Left lung (tissue), 10 donors: ENCODE data around the gene HHAT. TPM values are rescaled to one million over a fixed set of nuclear protein-coding genes. Genes with fewer than 3 reads are reported as not detected.

Source experiments
- ATAC-seq: fragments of 200-7000 bp; cut with Tn5 transposase; one replicate; pipeline ENCODE4 v1.9.1; 2020; ENCODE audit warnings: moderate library complexity
- DNase-seq, 4 donors: peaks; one replicate each; pipeline ENCODE4 v3.0.0-alpha.2; 2013 to 2020
- H3K27ac ChIP-seq, 2 donors: fragments of 200-600 bp; sonication (generic) in 1 of 2; one replicate each; pipeline versions ENCODE4 v1.5.0 to v1.8.0; 2020 to 2021
- H3K27me3 ChIP-seq, 2 donors: fragments of 200-600 bp; sonication (generic) in 1 of 2; one replicate each; pipeline versions ENCODE4 v1.5.0 to v1.8.0; 2020 to 2021
- H3K36me3 ChIP-seq, 2 donors: fragments of 200-600 bp; sonication (generic) in 1 of 2; one replicate each; pipeline versions ENCODE4 v1.5.0 to v1.8.0; 2020 to 2021
- H3K4me1 ChIP-seq, 2 donors: fragments of 200-600 bp; one replicate each; pipeline ENCODE4 v1.8.0; 2021
- H3K4me3 ChIP-seq, 2 donors: fragments of 200-600 bp; sonication (generic) in 1 of 2; one replicate each; pipeline versions ENCODE4 v1.5.0 to v1.8.0; 2020 to 2021; ENCODE audit warnings: mild to moderate bottlenecking in 1 of 2
- H3K9me3 ChIP-seq, 2 donors: fragments of 200-600 bp; sonication (generic) in 1 of 2; one replicate each; pipeline versions ENCODE4 v1.5.0 to v1.8.0; 2020 to 2021
- intact Hi-C, 2 donors: fragments of 100-400 bp; cut with DNase I; formaldehyde crosslinking; loops; one replicate each; pipeline versions ENCODE4 v1.11.2 to v1.14.2; 2022
- polyA plus RNA-seq, 6 donors: library from polyadenylated mRNA; unstranded; fragments of 120-200 nt; gene quantifications; one replicate each; pipeline ENCODE4 v1.2.1, GENCODE V29; 2013; ENCODE audit not compliant: insufficient read length in 6 of 6
- total RNA-seq, 2 donors: library from RNA; stranded (reverse); fragmentation: NEBNext Ultra II Directional; extraction: Animal tissue kit (Norgen Biotek cat#: 25700); gene quantifications; one replicate each; pipeline ENCODE4 v1.2.1, GENCODE V29; 2021
- TF ChIP-seq, protein P1 (sequence below), 2 donors: fragments of 200-600 bp; sonication (generic) in 1 of 2; IDR thresholded peaks; one replicate each; pipeline versions ENCODE4 v1.5.0 to v1.8.0; 2021; ENCODE audit warnings: antibody characterized with exemption in 2 of 2
- donor health status: DM: no; HTN: yes; CAD: no.
- donor health status: DM: no; HTN: no; CAD: no.

HHAT gene
- total and polyA plus RNA-seq, 8 donors, result 3.4 to 12.3 (median 10.8) TPM

DNA sequence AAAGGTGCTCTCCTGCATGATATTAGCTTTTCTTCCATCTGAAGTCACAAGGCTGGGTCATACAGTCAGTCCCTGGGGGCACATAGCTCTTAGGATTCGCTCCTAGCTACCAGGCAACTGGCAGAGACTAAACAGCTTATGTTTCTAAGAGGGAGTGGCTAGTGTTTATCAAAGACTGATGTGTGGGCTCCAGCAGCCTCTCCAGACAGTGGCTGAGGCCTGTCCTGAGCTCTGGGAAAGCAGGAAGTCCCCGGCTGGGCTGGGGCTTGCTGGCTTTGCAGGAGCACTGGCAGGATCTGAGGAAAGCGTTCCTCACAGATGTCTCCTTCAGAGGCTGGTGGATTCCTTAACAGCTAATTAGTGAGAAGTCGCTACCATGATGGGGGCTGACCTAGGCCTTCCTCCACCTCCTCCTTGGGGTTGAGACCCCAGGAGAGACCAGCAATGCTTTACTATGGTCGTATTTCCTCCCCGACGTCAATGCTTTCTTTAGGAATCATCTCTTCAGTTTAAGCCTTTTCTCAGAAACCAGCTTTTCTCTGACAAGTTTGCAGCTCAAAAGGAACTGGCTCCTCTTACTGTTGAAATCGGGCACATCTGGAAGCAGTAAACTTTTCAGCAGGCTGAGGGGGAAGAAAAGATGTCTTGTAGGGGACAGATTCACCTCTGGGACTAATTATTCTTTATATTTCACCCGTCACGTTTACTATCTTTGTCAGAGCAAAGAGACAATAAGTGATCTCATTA lies 33.5 kb upstream of the HHAT start:
- intact Hi-C loops, result no loop called here
- H3K27me3 ChIP-seq, result peaks cover 0 to 32% of the 10 kb centered on the region in 2 donors
- peak overlapping the region in 1 of 2 donors; percentile 28 for H3K27ac ChIP-seq

DNA sequence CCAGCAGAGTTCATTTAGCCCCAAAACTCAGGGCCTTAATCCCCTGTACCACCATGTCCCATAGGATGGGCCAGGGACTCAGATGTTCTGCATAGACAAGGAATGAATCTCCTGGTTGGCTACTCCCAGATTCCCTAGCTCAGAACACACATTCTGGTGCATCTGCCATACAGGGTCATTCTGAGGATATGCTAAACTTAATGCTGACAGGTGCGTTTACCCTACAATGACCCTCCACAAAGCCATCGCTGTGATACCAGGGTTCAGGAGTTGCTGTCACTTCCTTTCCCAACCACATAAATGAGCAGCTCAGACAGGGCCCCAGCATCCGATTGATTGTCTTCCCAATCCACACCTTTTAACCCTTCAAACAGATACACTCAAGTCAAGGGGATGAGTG lies 32.0 kb upstream of the HHAT start:
- TF ChIP-seq, protein P1, sequence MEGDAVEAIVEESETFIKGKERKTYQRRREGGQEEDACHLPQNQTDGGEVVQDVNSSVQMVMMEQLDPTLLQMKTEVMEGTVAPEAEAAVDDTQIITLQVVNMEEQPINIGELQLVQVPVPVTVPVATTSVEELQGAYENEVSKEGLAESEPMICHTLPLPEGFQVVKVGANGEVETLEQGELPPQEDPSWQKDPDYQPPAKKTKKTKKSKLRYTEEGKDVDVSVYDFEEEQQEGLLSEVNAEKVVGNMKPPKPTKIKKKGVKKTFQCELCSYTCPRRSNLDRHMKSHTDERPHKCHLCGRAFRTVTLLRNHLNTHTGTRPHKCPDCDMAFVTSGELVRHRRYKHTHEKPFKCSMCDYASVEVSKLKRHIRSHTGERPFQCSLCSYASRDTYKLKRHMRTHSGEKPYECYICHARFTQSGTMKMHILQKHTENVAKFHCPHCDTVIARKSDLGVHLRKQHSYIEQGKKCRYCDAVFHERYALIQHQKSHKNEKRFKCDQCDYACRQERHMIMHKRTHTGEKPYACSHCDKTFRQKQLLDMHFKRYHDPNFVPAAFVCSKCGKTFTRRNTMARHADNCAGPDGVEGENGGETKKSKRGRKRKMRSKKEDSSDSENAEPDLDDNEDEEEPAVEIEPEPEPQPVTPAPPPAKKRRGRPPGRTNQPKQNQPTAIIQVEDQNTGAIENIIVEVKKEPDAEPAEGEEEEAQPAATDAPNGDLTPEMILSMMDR (IDR thresholded peaks at IDR 0.05), result no peak
- Histone ChIP-seq H3K4me1 (peaks cover 16 to 42% of the 10 kb centered on the region in 2 donors), H3K27me3 (peaks cover 0 to 23% of the 10 kb centered on the region in 2 donors), H3K36me3 (no peaks in the 10 kb centered on the region), H3K4me3 (no peak overlapping the region), H3K9me3 (no peaks in the 10 kb centered on the region), H3K27ac (no peak overlapping the region)
- ATAC-seq, result no peak
- no peak for DNase-seq
- intact Hi-C loops, result no loop called here

More for the DNA sequence above, 33.5 kb upstream of the HHAT start:
- peak in 1 of 4 donors; percentile 50 for DNase-seq
- H3K4me1 ChIP-seq, result peaks cover 16 to 43% of the 10 kb centered on the region in 2 donors
- H3K36me3 ChIP-seq, result no peaks in the 10 kb centered on the region
- no peaks in the 10 kb centered on the region for H3K9me3 ChIP-seq
- no peak for ATAC-seq
- no peak overlapping the region for H3K4me3 ChIP-seq
- TF ChIP-seq, protein P1 (IDR thresholded peaks at IDR 0.05), result no peak

- ATAC-seq (no peak), DNase-seq (no peak)
- TF ChIP-seq, protein P1 (IDR thresholded peaks at IDR 0.05), result no peak
- no peaks in the 10 kb centered on the region for H3K9me3 ChIP-seq
- H3K4me1 ChIP-seq, result peaks cover 7 to 26% of the 10 kb centered on the region in 2 donors
- H3K36me3 ChIP-seq, result no peaks in the 10 kb centered on the region
- H3K4me3 ChIP-seq, result no peak overlapping the region
- H3K27ac ChIP-seq, result no peak overlapping the region
- peaks cover 0 to 7% of the 10 kb centered on the region in 2 donors for H3K27me3 ChIP-seq
- intact Hi-C loops, result no loop called here
Measured at GRCh38 chr1:210298296-210298695, 30.4 kb upstream of the HHAT start.

- Histone ChIP-seq H3K9me3 (no peaks in the 10 kb centered on the region), H3K36me3 (no peaks in the 10 kb centered on the region), H3K27me3 (peaks cover 0 to under 1% of the 10 kb centered on the region in 2 donors), H3K4me1 (peaks cover 3 to 23% of the 10 kb centered on the region in 2 donors), H3K27ac (no peak overlapping the region), H3K4me3 (no peak overlapping the region)
- DNase-seq (no peak), ATAC-seq (no peak)
- TF ChIP-seq, protein P1 (IDR thresholded peaks at IDR 0.05), result no peak
- intact Hi-C loops, result no loop called here
Measured at GRCh38 chr1:210298936-210299335, 29.8 kb upstream of the HHAT start.

GRCh38 chr1:210299501-210299900 lies 29.2 kb upstream of the HHAT start:
- intact Hi-C loops, result no loop called here
- ATAC-seq (no peak), DNase-seq (no peak)
- Histone ChIP-seq H3K36me3 (no peaks in the 10 kb centered on the region), H3K9me3 (no peaks in the 10 kb centered on the region), H3K4me1 (peaks cover 3 to 22% of the 10 kb centered on the region in 2 donors), H3K27ac (no peak overlapping the region), H3K4me3 (no peak overlapping the region), H3K27me3 (no peaks in the 10 kb centered on the region)
- TF ChIP-seq, protein P1 (IDR thresholded peaks at IDR 0.05), result no peak
